DOHH2 (cell line): ENCODE measurements around the gene HHLA2.
A peak's percentile ranks its signal among the peaks of the same experiment; 100 is the strongest.

ENCODE experiments used
- H3F3A ChIP-seq: fragments of 200-600 bp; sonication (generic), shearing (Covaris generic); 2 replicates; pipeline ENCODE4 v1.6.0; 2016; ENCODE audit warnings: antibody characterized with exemption, mild to moderate bottlenecking; ENCODE audit not compliant: control insufficient read depth, insufficient read depth
- H3K27ac ChIP-seq: fragments of 200-600 bp; sonication (generic); 2 replicates; pipeline ENCODE4 v1.5.1; 2014; ENCODE audit warnings: low read depth, mild to moderate bottlenecking, low read length, moderate library complexity
- H3K27me3 ChIP-seq: fragments of 200-600 bp; sonication (generic); 2 replicates; pipeline ENCODE4 v1.6.1; 2014; ENCODE audit warnings: mild to moderate bottlenecking, low read length, mixed read lengths; ENCODE audit not compliant: control insufficient read depth
- H3K36me3 ChIP-seq: fragments of 200-600 bp; sonication (generic); 2 replicates; pipeline ENCODE4 v1.6.1; 2014; ENCODE audit warnings: mild to moderate bottlenecking, low read length, moderate library complexity, mixed read lengths; ENCODE audit not compliant: control insufficient read depth
- H3K4me1 ChIP-seq: fragments of 200-600 bp; sonication (generic); 2 replicates; pipeline ENCODE4 v1.6.1; 2014; ENCODE audit warnings: mild to moderate bottlenecking, low read length, mixed read lengths; ENCODE audit not compliant: control insufficient read depth
- H3K4me2 ChIP-seq: fragments of 200-600 bp; sonication (generic); 2 replicates; pipeline ENCODE4 v1.6.0; 2014; ENCODE audit warnings: mild to moderate bottlenecking, low read length, moderate library complexity
- H3K4me3 ChIP-seq: fragments of 200-600 bp; sonication (generic); 2 replicates; pipeline ENCODE4 v1.5.1; 2014; ENCODE audit warnings: mild to moderate bottlenecking, low read length, mixed read lengths
- H3K79me2 ChIP-seq: fragments of 200-600 bp; sonication (generic); 2 replicates; pipeline ENCODE4 v1.6.1; 2014; ENCODE audit warnings: mild to moderate bottlenecking, low read length, mixed read lengths; ENCODE audit not compliant: control insufficient read depth
- H3K9me2 ChIP-seq: fragments of 200-600 bp; sonication (generic); replicated peaks from 2 replicates; pipeline ENCODE4 v1.6.1; 2014; ENCODE audit warnings: mild to moderate bottlenecking, low read length, mixed read lengths; ENCODE audit not compliant: control insufficient read depth
- H3K9me3 ChIP-seq: fragments of 200-600 bp; sonication (generic); 2 replicates; pipeline ENCODE4 v1.6.1; 2014; ENCODE audit warnings: antibody characterized with exemption, low read length, mixed read lengths; ENCODE audit not compliant: control insufficient read depth, insufficient read depth
- H4K20me1 ChIP-seq: fragments of 200-600 bp; sonication (generic); 2 replicates; pipeline ENCODE4 v1.6.0; 2014; ENCODE audit warnings: low read depth, mild to moderate bottlenecking, antibody characterized with exemption, low read length, moderate library complexity; ENCODE audit not compliant: control insufficient read depth, insufficient read depth
- EZH2phosphoT487 ChIP-seq: fragments of 200-600 bp; sonication (generic); IDR thresholded peaks from 2 replicates; pipeline ENCODE4 v1.6.1; 2017; ENCODE audit warnings: borderline replicate concordance, mild to moderate bottlenecking, antibody characterized with exemption, low read length, moderate library complexity, mixed read lengths
- TF ChIP-seq, protein P1 (sequence below): fragments of 200-600 bp; sonication (generic); IDR thresholded peaks from one replicate; pipeline ENCODE4 v1.5.1; 2014; ENCODE audit warnings: antibody characterized with exemption, mild to moderate bottlenecking, low read depth, low read length; ENCODE audit not compliant: poor library complexity, severe bottlenecking

The HHLA2 gene

DNA sequence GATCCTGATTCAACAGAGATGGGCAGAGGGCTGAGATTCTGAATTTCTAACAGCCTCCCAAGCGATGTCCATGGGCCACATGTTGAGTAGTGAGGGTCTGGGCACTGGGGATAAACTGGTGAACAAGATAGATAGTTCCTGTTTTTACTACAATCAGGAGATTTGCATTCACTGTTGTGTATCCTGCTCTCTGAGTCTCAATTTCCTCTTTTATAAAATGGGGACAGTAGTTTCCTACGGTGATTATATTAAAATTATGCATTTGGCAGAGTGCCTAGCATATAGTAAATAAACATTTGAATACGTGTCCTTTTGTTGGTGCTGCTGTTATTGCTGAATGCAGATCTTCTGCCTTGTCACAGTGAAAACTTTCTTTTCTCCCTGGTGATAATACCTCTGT lies 111.5 kb downstream of the HHLA2 start:
- TF ChIP-seq EZH2phosphoT487, result no peak
- TF ChIP-seq, protein P1, sequence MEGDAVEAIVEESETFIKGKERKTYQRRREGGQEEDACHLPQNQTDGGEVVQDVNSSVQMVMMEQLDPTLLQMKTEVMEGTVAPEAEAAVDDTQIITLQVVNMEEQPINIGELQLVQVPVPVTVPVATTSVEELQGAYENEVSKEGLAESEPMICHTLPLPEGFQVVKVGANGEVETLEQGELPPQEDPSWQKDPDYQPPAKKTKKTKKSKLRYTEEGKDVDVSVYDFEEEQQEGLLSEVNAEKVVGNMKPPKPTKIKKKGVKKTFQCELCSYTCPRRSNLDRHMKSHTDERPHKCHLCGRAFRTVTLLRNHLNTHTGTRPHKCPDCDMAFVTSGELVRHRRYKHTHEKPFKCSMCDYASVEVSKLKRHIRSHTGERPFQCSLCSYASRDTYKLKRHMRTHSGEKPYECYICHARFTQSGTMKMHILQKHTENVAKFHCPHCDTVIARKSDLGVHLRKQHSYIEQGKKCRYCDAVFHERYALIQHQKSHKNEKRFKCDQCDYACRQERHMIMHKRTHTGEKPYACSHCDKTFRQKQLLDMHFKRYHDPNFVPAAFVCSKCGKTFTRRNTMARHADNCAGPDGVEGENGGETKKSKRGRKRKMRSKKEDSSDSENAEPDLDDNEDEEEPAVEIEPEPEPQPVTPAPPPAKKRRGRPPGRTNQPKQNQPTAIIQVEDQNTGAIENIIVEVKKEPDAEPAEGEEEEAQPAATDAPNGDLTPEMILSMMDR, result no peak
- Histone ChIP-seq H3K4me1 (peaks cover 28% of the 10 kb centered on the region), H3K4me2 (peak overlapping the region; percentile 41), H3K27ac (peak overlapping the region; percentile 42), H4K20me1 (no peaks in the 10 kb centered on the region), H3K9me3 (no peaks in the 10 kb centered on the region), H3K9me2 (no peaks in the 10 kb centered on the region), H3K27me3 (no peaks in the 10 kb centered on the region), H3K79me2 (no peaks in the 10 kb centered on the region), H3F3A (no peaks in the 10 kb centered on the region; the same call in 1 of the 2 replicates), H3K4me3 (peak overlapping the region; percentile 17), H3K36me3 (no peaks in the 10 kb centered on the region)

DNA sequence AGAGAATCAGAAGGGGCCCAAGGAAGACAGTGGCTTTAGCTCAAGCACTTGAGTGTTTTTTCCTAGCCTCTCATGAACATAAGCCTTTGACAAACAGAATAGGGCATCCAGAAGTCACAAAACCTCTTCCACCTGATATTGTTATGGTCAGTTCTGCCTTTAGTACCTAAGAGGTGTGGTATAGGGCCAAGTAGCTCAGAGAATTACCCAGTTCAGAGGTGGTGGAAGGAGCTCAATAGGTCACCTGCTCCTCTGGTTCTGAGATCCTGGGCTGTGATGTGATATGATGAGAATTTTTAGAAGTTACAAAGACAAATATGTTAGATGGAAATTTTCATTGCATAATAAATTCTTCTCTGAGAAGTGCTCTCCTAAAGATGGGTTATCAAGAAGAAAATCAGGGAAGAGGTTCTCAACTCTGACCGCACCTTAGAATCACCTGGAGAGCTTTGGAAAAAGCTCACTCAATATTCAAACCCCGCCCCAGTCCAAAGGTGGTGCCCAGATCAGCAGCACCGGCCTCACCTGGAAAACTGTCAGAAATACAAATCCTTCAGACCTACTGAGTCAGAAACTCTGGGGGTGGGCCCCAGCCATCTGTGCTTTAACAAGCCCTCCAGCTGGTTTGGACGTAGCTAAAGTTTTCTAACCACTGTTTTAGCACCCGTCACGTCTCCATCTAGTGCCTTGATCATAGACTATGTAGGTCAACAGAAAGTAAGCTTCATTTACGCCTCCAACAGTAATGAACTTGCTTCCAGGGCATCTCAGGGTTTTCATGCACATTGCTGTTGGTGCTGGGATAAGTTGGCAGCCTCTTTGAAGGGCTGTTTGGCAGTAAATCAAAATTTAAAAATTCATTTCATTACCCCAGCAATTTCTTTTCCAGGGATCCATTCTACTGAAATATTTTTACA lies 112.8 kb downstream of the HHLA2 start:
- no peak overlapping the region for H3K4me2 ChIP-seq
- peaks cover 28% of the 10 kb centered on the region for H3K4me1 ChIP-seq
- TF ChIP-seq, protein P1, result no peak
- TF ChIP-seq EZH2phosphoT487, result no peak
- no peaks in the 10 kb centered on the region for H3K79me2 ChIP-seq
- no peak overlapping the region for H3K4me3 ChIP-seq
- no peaks in the 10 kb centered on the region for H3K9me2 ChIP-seq
- no peaks in the 10 kb centered on the region for H3K27me3 ChIP-seq
- no peaks in the 10 kb centered on the region; the same call in 1 of the 2 replicates for H3F3A ChIP-seq
- no peaks in the 10 kb centered on the region for H4K20me1 ChIP-seq
- no peaks in the 10 kb centered on the region for H3K9me3 ChIP-seq
- H3K27ac ChIP-seq, result no peak overlapping the region
- no peaks in the 10 kb centered on the region for H3K36me3 ChIP-seq

DNA sequence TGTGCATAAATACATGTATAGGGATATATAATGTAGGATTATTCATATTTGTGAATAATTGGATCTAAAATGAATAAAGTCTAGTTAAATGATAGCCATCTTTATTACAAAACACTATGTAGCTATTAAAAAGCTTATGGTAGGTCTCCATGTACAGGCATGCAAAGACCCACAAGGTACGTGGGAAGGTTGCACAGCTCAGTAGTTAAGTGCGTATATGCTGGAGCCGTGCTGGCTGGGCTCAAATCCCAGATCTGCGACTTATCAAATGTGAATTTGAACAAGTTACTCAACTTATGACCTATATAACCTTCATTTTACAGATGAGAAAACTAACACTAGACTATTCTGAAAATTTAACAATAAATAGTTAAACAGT lies 113.4 kb downstream of the HHLA2 start:
- peaks cover 28% of the 10 kb centered on the region for H3K4me1 ChIP-seq
- H3K9me3 ChIP-seq, result no peaks in the 10 kb centered on the region
- no peaks in the 10 kb centered on the region for H3K36me3 ChIP-seq
- no peak overlapping the region for H3K4me2 ChIP-seq
- TF ChIP-seq, protein P1, result no peak
- no peak for TF ChIP-seq EZH2phosphoT487
- H3K79me2 ChIP-seq, result no peaks in the 10 kb centered on the region
- H4K20me1 ChIP-seq, result no peaks in the 10 kb centered on the region
- no peaks in the 10 kb centered on the region; the same call in 1 of the 2 replicates for H3F3A ChIP-seq
- H3K4me3 ChIP-seq, result no peak overlapping the region
- no peaks in the 10 kb centered on the region for H3K9me2 ChIP-seq
- no peaks in the 10 kb centered on the region for H3K27me3 ChIP-seq
- H3K27ac ChIP-seq, result no peak overlapping the region
